Measurements from ENCODE around the gene ASAP2. TPM values are rescaled to one million over a fixed set of nuclear protein-coding genes. Genes with fewer than 3 reads are reported as not detected.

The ASAP2 gene
- total and polyA plus RNA-seq, 2 experiments from 2014 or later: 8.5 to 16.7 TPM

DNA sequence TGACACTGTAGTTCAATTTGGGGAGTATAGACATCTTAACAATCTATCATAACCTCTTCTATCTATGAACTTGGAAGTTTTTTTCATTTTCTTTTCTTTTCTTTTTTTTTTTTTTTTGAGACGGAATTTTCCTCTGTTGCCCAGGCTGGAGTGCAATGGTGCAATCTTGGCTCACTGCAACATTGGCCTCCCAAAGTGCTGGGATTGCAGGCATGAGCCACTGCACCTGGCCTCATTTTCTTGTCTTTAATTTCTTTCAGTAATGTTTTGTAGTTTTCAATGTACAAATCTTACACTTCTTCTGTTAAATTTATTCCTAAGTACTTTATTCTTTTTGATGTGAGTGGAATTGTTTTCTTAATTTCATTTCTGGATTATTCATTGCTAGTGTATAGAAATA is 14.6 kb downstream of the ASAP2 start:
- peak in 1 of 2 donors; percentile 55 for DNase-seq (ENCODE audit: low read depth in 1 of 2, low spot score in 1 of 2)
- Histone ChIP-seq H3K27ac (no peak overlapping the region), H3K4me1 (ENCODE audit: low read depth) (peaks cover 8% of the 10 kb centered on the region), H3K4me3 (no peak overlapping the region), H3K9me3 (ENCODE audit: low read depth) (no peaks in the 10 kb centered on the region), H3K36me3 (no peaks in the 10 kb centered on the region), H3K27me3 (no peaks in the 10 kb centered on the region)
- TF ChIP-seq, protein P1, sequence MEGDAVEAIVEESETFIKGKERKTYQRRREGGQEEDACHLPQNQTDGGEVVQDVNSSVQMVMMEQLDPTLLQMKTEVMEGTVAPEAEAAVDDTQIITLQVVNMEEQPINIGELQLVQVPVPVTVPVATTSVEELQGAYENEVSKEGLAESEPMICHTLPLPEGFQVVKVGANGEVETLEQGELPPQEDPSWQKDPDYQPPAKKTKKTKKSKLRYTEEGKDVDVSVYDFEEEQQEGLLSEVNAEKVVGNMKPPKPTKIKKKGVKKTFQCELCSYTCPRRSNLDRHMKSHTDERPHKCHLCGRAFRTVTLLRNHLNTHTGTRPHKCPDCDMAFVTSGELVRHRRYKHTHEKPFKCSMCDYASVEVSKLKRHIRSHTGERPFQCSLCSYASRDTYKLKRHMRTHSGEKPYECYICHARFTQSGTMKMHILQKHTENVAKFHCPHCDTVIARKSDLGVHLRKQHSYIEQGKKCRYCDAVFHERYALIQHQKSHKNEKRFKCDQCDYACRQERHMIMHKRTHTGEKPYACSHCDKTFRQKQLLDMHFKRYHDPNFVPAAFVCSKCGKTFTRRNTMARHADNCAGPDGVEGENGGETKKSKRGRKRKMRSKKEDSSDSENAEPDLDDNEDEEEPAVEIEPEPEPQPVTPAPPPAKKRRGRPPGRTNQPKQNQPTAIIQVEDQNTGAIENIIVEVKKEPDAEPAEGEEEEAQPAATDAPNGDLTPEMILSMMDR (IDR thresholded peaks at IDR 0.05; ENCODE audit: low read depth, low read length): no peak

DNA sequence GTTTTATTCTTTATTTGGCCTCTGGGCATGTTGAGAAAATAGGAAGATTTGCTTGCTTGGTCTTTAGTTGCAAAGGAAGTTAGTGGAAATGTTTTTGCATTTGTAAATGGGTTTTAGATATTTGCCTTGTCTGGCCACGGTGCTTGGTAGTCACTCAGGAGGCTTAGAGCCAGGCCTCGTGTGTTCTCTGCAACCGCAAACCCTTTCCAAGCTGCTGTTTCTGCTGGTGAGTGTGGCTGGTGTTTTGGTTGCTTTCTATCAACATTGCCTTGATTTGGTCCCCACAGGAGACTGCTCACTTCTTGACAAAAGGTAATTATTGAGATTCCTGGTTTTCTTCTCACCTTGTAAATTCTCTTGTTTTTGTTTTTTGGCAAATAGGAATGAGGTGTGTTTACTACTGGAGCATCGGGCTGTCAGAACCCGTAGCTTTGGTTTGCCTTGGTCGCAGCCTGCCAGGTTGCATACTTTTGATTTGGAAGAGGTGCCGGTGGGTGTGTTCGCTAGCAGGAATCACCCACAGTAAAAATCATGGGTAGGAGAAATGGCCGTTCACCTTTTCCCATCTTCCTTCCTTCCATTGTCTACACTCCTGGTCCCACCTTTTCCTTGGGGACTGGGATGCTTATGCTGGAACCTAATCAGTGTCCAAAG is 15.8 kb downstream of the ASAP2 start:
- TF ChIP-seq, protein P1 (IDR thresholded peaks at IDR 0.05; ENCODE audit: low read depth, low read length): no peak
- H3K36me3 ChIP-seq: no peaks in the 10 kb centered on the region
- peaks cover 8% of the 10 kb centered on the region for H3K4me1 ChIP-seq (ENCODE audit: low read depth)
- H3K27ac ChIP-seq: no peak overlapping the region
- H3K4me3 ChIP-seq: no peak overlapping the region
- H3K9me3 ChIP-seq (ENCODE audit: low read depth): no peaks in the 10 kb centered on the region
- peak in 1 of 2 donors; percentile 60 for DNase-seq (ENCODE audit: low read depth in 1 of 2, low spot score in 1 of 2)
- H3K27me3 ChIP-seq: no peaks in the 10 kb centered on the region

DNA sequence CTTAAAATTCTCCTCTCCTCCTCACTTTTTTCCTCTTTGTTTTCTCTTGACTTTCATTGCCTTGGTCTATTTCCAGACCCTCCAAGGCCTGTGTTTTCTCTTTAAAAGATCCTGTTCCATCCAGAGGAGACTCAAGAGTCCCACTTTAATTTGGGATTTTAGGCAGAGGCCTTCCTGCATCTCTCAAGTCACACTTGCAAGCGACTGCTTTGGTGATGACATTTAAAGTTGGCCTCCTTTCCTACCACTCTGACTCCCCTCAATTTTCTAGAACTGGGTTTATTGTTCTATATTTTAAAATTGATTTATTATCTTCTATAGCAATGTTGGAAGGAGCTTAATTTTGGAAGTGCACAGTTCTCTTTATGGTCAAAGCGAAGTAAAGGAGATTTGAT is 16.3 kb downstream of the ASAP2 start:
- H3K4me3 ChIP-seq: no peak overlapping the region
- H3K27ac ChIP-seq: no peak overlapping the region
- TF ChIP-seq, protein P1 (IDR thresholded peaks at IDR 0.05; ENCODE audit: low read depth, low read length): no peak
- H3K36me3 ChIP-seq: no peaks in the 10 kb centered on the region
- peaks cover 8% of the 10 kb centered on the region for H3K4me1 ChIP-seq (ENCODE audit: low read depth)
- no peaks in the 10 kb centered on the region for H3K27me3 ChIP-seq
- DNase-seq (ENCODE audit: low read depth in 1 of 2, low spot score in 1 of 2): no peak
- no peaks in the 10 kb centered on the region for H3K9me3 ChIP-seq (ENCODE audit: low read depth)

- Histone ChIP-seq H3K36me3 (no peaks in the 10 kb centered on the region), H3K9me3 (ENCODE audit: low read depth) (no peaks in the 10 kb centered on the region), H3K27me3 (no peaks in the 10 kb centered on the region), H3K27ac (no peak overlapping the region), H3K4me1 (ENCODE audit: low read depth) (no peaks in the 10 kb centered on the region), H3K4me3 (no peak overlapping the region)
- DNase-seq (ENCODE audit: low read depth in 1 of 2, low spot score in 1 of 2): no peak
- TF ChIP-seq, protein P1 (IDR thresholded peaks at IDR 0.05; ENCODE audit: low read depth, low read length): no peak
These were observed 19.2 kb downstream of the ASAP2 start for GRCh38 chr2:9225806-9226205.

- H3K9me3 ChIP-seq (ENCODE audit: low read depth): no peaks in the 10 kb centered on the region
- TF ChIP-seq, protein P1 (IDR thresholded peaks at IDR 0.05; ENCODE audit: low read depth, low read length): no peak
- no peaks in the 10 kb centered on the region for H3K36me3 ChIP-seq
- H3K4me1 ChIP-seq (ENCODE audit: low read depth): peaks cover 2% of the 10 kb centered on the region
- no peak for DNase-seq (ENCODE audit: low read depth in 1 of 2, low spot score in 1 of 2)
- H3K27me3 ChIP-seq: no peaks in the 10 kb centered on the region
- no peak overlapping the region for H3K27ac ChIP-seq
- no peak overlapping the region for H3K4me3 ChIP-seq
These were observed 20.1 kb downstream of the ASAP2 start for GRCh38 chr2:9226458-9227380.

All from cardiac muscle cell (in vitro differentiated cells and primary cell).